Neural cell (in vitro differentiated cells): ENCODE results near the gene TAF5L. TPM values are rescaled to one million over a fixed set of nuclear protein-coding genes. Genes with fewer than 3 reads are reported as not detected.
A peak's percentile ranks its signal among the peaks of the same experiment; 100 is the strongest.

Experiments used
- H2AFZ ChIP-seq: fragments of 200-600, 300-800 bp; sonication (generic), shearing (Covaris generic); 2 replicates; pipeline ENCODE4 v1.6.0; 2014; ENCODE audit warnings: low read depth, mild to moderate bottlenecking, antibody characterized with exemption, low read length, moderate library complexity
- H3F3A ChIP-seq: fragments of 200-600 bp; shearing (Covaris generic); 2 replicates; pipeline ENCODE4 v1.6.1; 2016; ENCODE audit warnings: mild to moderate bottlenecking, moderate library complexity, mixed read lengths, antibody characterized with exemption, low read length; ENCODE audit not compliant: insufficient read depth, poor library complexity, severe bottlenecking
- H3K27ac ChIP-seq: fragments of 200-600, 300-800 bp; sonication (generic), shearing (Covaris generic); 2 replicates; pipeline ENCODE4 v1.5.1; 2014; ENCODE audit warnings: mild to moderate bottlenecking, low read length, moderate library complexity
- H3K27me3 ChIP-seq: fragments of 300-800, 200-600 bp; sonication (generic), shearing (Covaris generic); 2 replicates; pipeline ENCODE4 v1.6.0; 2014; ENCODE audit warnings: mild to moderate bottlenecking, low read depth, low read length, moderate library complexity; ENCODE audit not compliant: insufficient read depth
- H3K36me3 ChIP-seq: fragments of 300-800, 200-600 bp; sonication (generic), shearing (Covaris generic); 2 replicates; pipeline ENCODE4 v1.5.1; 2014; ENCODE audit warnings: mild to moderate bottlenecking, antibody characterized with exemption, low read length, moderate library complexity; ENCODE audit not compliant: insufficient read depth
- H3K4me2 ChIP-seq: fragments of 300-800, 200-600 bp; sonication (generic), shearing (Covaris generic); 2 replicates; pipeline ENCODE4 v1.6.0; 2014; ENCODE audit warnings: mild to moderate bottlenecking, low read length
- H3K4me3 ChIP-seq: fragments of 300-800, 200-600 bp; sonication (generic), shearing (Covaris generic); 2 replicates; pipeline ENCODE4 v1.5.1; 2014; ENCODE audit warnings: mild to moderate bottlenecking, low read length, moderate library complexity
- H3K79me2 ChIP-seq: fragments of 200-600 bp; shearing (Covaris generic); replicated peaks from 2 replicates; pipeline ENCODE4 v1.6.0; 2014; ENCODE audit warnings: mild to moderate bottlenecking, low read length, moderate library complexity; ENCODE audit not compliant: insufficient read depth
- H3K9ac ChIP-seq: fragments of 300-800, 200-600 bp; sonication (generic), shearing (Covaris generic); 2 replicates; pipeline ENCODE4 v1.6.1; 2016; ENCODE audit warnings: mild to moderate bottlenecking, low read length, mixed read lengths
- H3K9me2 ChIP-seq: fragments of 200-600 bp; shearing (Covaris generic); 2 replicates; pipeline ENCODE4 v1.6.1; 2016; ENCODE audit warnings: mild to moderate bottlenecking, low read length, mixed read lengths; ENCODE audit not compliant: insufficient read depth
- H3K9me3 ChIP-seq: fragments of 200-600, 300-800 bp; sonication (generic), shearing (Covaris generic); 2 replicates; pipeline ENCODE4 v1.6.1; 2016; ENCODE audit warnings: mild to moderate bottlenecking, mixed run types, low read length, moderate library complexity, mixed read lengths
- H4K20me1 ChIP-seq: fragments of 200-600 bp; shearing (Covaris generic); 2 replicates; pipeline ENCODE4 v1.6.1; 2016; ENCODE audit warnings: mild to moderate bottlenecking, mixed run types; ENCODE audit not compliant: insufficient read depth
- EP300 ChIP-seq: fragments of 450-650 bp; conservative IDR thresholded peaks from 2 replicates; pipeline ENCODE4 v1.6.1; 2014; ENCODE audit warnings: antibody characterized with exemption, mild to moderate bottlenecking, moderate library complexity; ENCODE audit not compliant: poor library complexity, severe bottlenecking
- POLR2AphosphoS5 ChIP-seq: IDR thresholded peaks from 2 replicates; pipeline ENCODE4 v1.6.1; 2012
- RAD21 ChIP-seq: fragments of 450-650 bp; conservative IDR thresholded peaks from 2 replicates; pipeline ENCODE4 v1.6.1; 2014; ENCODE audit warnings: antibody characterized with exemption, mild to moderate bottlenecking, moderate library complexity
- SMC3 ChIP-seq: fragments of 450-650 bp; conservative IDR thresholded peaks from 2 replicates; pipeline ENCODE4 v1.6.1; 2014; ENCODE audit warnings: antibody characterized with exemption, mild to moderate bottlenecking, moderate library complexity; ENCODE audit not compliant: poor library complexity
- TAF1 ChIP-seq: IDR thresholded peaks from 2 replicates; pipeline ENCODE4 v1.6.1; 2012; ENCODE audit warnings: low read depth
- polyA plus RNA-seq: library from polyadenylated mRNA; depleted of rRNA; stranded (reverse); fragments of >200 nt; gene quantifications from 2 replicates; pipeline ENCODE4 v1.2.3, GENCODE V29; 2014
- TF ChIP-seq, protein P1 (sequence below): fragments of 450-650 bp; IDR thresholded peaks from 2 replicates; pipeline ENCODE4 v1.5.1; 2014; ENCODE audit warnings: antibody characterized with exemption, mild to moderate bottlenecking, moderate library complexity; ENCODE audit not compliant: poor library complexity, severe bottlenecking
- TF ChIP-seq, protein P2 (sequence below): IDR thresholded peaks from 2 replicates; pipeline ENCODE4 v1.6.1; 2012; ENCODE audit warnings: borderline replicate concordance

The TAF5L gene
- polyA plus RNA-seq, 1 donor from 2014 or later: 18.5 TPM

DNA sequence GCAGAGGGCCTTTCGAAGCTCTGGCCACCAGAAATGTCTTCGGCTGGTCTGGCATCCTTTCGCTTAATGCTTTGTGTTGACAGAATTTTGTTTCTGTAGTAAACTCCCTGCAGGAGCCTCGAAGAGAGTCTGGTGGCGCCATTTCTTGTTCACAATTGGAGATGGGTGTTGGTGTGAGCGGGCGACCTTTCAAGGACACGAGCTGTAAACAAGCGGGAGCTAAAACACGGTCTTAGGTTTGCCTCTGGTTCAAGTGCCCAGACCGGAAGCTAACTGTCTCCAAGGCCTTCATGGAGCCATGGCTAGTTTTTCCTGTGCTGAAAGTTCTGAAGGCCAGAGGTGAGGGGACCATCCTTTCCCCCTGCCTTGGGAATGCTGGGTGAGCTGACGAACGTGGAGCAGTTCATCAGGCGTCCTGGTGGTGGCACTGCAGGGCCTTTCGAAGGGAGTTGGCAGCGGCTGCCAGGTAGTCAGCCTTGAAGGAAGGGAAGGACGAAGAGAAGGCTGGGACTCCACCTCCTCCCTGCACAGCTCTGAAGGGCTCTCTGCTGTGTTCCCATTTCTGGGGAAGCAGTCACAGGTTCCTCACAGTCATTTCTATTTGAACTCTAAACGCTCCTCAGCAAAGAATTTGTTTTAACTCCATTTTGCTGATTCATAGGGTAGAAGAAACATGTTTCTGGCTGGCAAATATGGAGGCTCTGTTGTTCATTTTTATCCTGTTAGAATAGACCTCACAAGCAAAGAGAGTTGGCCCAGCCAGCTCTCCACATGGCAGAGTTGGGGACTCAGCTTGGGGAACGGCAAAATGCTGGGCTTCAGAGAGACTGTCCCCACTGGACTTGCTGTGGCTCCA, 35.3 kb upstream of the TAF5L start:
- Histone ChIP-seq H3K9ac (no peak overlapping the region), H3K36me3 (no peaks in the 10 kb centered on the region), H3K4me3 (no peak overlapping the region), H3K9me3 (no peaks in the 10 kb centered on the region), H3K9me2 (no peaks in the 10 kb centered on the region), H3K79me2 (no peaks in the 10 kb centered on the region), H3F3A (no peaks in the 10 kb centered on the region), H4K20me1 (no peaks in the 10 kb centered on the region), H2AFZ (no peak overlapping the region), H3K27ac (no peak overlapping the region), H3K27me3 (no peaks in the 10 kb centered on the region), H3K4me2 (no peak overlapping the region)
- TF ChIP-seq POLR2AphosphoS5 (no peak), RAD21 (peak; percentile 97), SMC3 (peak; percentile 98)
- TF ChIP-seq, protein P1, sequence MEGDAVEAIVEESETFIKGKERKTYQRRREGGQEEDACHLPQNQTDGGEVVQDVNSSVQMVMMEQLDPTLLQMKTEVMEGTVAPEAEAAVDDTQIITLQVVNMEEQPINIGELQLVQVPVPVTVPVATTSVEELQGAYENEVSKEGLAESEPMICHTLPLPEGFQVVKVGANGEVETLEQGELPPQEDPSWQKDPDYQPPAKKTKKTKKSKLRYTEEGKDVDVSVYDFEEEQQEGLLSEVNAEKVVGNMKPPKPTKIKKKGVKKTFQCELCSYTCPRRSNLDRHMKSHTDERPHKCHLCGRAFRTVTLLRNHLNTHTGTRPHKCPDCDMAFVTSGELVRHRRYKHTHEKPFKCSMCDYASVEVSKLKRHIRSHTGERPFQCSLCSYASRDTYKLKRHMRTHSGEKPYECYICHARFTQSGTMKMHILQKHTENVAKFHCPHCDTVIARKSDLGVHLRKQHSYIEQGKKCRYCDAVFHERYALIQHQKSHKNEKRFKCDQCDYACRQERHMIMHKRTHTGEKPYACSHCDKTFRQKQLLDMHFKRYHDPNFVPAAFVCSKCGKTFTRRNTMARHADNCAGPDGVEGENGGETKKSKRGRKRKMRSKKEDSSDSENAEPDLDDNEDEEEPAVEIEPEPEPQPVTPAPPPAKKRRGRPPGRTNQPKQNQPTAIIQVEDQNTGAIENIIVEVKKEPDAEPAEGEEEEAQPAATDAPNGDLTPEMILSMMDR: peak; percentile 95
- TF ChIP-seq, protein P2, sequence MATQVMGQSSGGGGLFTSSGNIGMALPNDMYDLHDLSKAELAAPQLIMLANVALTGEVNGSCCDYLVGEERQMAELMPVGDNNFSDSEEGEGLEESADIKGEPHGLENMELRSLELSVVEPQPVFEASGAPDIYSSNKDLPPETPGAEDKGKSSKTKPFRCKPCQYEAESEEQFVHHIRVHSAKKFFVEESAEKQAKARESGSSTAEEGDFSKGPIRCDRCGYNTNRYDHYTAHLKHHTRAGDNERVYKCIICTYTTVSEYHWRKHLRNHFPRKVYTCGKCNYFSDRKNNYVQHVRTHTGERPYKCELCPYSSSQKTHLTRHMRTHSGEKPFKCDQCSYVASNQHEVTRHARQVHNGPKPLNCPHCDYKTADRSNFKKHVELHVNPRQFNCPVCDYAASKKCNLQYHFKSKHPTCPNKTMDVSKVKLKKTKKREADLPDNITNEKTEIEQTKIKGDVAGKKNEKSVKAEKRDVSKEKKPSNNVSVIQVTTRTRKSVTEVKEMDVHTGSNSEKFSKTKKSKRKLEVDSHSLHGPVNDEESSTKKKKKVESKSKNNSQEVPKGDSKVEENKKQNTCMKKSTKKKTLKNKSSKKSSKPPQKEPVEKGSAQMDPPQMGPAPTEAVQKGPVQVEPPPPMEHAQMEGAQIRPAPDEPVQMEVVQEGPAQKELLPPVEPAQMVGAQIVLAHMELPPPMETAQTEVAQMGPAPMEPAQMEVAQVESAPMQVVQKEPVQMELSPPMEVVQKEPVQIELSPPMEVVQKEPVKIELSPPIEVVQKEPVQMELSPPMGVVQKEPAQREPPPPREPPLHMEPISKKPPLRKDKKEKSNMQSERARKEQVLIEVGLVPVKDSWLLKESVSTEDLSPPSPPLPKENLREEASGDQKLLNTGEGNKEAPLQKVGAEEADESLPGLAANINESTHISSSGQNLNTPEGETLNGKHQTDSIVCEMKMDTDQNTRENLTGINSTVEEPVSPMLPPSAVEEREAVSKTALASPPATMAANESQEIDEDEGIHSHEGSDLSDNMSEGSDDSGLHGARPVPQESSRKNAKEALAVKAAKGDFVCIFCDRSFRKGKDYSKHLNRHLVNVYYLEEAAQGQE: no peak

DNA sequence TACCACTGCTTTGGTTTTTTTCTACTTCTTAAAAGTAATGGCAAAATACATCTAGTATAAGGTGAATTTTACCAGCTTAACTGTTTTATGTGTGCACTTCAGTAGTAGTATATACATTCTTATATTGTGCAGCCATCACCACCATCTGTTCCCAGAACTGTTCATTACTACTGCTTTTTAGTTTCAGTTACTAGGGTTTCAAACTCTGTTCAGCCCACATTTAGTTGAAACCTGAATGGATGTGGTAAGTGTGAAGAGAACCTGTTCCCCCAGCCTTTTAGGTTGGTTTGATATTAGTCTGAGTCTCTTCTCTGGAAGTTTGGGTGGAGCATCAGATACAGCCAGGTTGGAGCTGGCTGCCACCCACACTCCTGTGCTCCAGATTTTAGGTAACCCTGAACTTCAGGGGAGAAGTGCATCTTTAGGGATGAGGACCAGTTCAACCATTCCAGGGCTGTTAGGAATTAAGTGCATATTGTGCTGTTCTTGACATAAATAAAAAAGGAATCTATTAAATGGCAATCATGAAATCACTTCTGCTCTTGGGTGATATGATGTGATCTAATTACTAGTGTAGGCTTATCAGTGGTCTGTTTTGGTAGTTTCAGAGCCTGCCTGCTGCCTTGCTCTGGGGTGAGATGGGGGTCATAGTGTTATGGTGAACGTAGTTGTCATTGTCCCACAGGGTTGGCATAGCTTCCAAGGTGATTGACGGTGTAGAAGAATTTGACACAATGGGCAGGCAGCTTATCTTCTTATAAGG, 32.3 kb upstream of the TAF5L start:
- no peaks in the 10 kb centered on the region for H3F3A ChIP-seq
- no peaks in the 10 kb centered on the region for H3K9me2 ChIP-seq
- H2AFZ ChIP-seq: no peak overlapping the region
- H4K20me1 ChIP-seq: no peaks in the 10 kb centered on the region
- H3K9ac ChIP-seq: no peak overlapping the region
- H3K27me3 ChIP-seq: no peaks in the 10 kb centered on the region
- no peaks in the 10 kb centered on the region for H3K9me3 ChIP-seq
- H3K4me3 ChIP-seq: no peak overlapping the region
- no peak overlapping the region for H3K4me2 ChIP-seq
- no peaks in the 10 kb centered on the region for H3K79me2 ChIP-seq
- no peaks in the 10 kb centered on the region for H3K36me3 ChIP-seq
- TF ChIP-seq EP300 (no peak), TAF1 (no peak), SMC3 (no peak)
- H3K27ac ChIP-seq: no peak overlapping the region
